Activated effector memory CD4-positive, alpha-beta T cell treated with Interleukin-2 at 50 U/mL for 16 hours (primary cell): ENCODE results near the gene PHF19.
A peak's percentile ranks its signal among the peaks of the same experiment; 100 is the strongest.

ENCODE experiments used
- DNase-seq: peaks from one replicate; pipeline ENCODE4 v3.0.0-alpha.2; 2020

Gene PHF19

DNA sequence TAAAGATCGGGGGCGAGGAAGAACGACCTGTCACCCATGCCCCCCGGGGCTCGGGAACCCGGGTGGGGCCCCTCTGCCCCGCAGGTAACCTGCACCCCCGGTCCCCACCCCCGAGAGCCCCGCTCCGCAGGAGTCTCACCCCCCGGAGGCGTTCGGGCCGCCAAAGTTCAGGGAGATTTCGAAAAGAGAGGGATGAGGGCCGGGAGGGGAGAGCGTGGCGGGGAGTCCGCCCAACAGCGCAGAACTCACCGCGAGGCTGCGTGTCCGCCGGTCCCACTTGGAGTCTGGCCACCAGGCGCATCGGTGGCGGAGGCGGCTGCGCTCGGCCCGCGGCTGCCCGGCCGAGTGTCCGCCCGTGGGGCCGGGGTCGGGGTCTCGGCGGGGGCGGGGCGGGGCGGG lies at the start of gene PHF19:
PHF19 (minus strand) TSS at position 347 of the 399 bp plus-strand sequence. CDS start 2,447 bp downstream, outside the sequence.
- DNase-seq = no peak

DNA sequence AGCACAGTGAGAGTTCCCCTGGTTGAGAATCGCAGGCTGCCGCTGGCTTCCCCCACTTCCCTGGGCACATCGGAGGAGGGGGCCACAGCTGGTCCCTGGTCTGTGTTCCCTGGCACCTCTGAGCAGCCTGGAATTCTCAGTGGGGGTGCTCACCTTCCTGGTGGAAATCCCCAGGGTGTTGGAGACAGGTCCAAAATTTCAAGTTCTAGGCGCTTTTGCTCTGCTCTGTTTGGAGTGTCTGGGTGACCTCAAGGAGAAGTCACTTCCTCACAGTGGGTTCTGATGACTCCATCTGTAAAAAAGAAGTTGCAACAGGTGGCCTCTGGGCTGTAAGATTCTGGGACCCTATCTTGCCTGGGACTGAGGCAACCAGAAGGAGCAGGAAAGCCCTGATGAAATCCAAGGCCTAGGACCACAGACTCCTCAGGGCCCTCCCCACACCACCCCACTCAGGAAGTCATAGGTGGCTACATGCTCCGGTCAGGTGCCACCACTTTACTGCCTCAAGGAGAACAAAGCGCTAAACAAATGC lies 49.5 kb upstream of the PHF19 start, which contains the start of gene TRAF1:
TRAF1 (minus strand) TSS at position 400 of the 532 bp plus-strand sequence. CDS start 721 bp downstream, outside the sequence.
- DNase-seq = no peak

DNA sequence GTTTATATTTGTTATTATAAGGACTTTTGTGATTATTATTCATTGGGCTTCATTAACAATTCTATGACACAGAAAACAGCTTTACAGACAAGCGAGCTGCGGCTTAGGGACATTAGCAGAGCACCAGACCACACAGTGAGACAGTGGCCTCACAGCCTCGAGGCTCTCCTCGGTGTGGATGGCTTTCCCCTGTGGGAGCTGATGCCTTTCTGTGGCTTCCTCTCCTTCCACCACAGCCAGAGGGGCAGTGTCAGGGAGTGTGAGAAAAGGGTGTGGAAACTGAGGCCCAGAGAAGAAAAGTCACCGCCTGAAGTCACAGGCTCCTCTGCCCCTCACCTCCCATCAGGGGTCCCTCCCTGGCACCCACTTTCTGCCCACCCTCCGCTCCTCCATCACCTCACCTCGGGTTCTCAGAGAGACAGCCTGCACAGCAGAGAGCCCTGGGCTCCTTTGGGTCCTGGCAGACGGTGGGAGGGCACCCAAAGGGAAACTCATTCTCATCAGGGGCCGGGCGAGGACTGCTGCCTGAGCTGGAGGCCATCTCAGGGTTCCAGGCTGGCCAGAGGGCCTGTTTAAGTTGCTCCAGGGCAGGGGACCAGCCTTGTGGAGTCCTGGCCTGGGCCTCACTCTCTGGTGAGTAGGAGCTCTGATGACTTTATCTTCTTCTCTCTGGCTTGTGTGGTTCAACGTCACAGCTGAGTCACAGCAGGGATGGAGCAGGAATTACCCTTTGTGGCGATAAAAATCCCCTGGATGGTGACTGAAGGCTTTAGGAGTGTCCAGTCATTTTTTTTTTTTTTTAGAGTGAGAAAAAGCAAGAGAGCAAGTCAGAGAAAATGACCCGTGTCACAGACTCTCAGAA lies 48.8 kb upstream of the PHF19 start:
- DNase-seq = peak; percentile 57

DNA sequence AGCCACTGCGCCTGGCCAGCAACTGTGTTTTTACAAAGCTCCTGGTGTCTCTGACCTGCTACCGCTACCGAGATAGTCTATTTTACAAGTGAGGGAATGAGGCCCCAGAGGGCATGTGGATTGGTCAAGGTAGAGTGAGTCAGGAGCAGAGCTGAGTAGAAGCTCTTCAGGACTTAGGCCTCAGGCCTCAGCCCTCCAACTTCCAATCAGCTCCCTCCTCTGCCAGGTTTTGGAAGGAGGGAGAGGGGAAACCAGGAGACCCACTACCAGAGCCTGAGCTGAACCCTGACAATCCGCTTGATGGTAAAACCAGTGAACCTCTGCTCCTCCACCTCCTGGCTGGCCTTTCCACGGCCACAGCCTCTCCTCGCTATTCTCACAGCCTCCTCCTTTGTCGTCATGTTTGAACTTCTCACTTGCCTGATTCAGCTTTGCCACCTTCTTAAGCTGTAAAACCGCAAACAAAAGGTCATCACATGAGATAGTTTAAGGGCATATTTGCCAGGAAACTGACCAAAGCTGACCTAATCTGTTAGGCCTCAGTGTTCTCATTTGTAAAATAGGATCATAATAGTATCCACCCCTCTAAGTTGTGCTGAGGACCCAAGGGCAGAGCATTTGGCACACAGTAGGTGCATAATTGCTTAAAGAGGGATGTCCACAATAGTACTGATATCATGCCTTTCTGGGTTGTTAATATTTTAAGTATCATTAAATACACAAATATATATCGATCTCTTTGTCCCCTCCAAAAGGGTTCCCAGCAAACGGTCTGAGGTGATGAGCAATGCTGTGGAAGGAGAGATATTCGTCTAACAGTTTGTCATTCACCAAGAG lies 47.9 kb upstream of the PHF19 start:
- no peak for DNase-seq

DNA sequence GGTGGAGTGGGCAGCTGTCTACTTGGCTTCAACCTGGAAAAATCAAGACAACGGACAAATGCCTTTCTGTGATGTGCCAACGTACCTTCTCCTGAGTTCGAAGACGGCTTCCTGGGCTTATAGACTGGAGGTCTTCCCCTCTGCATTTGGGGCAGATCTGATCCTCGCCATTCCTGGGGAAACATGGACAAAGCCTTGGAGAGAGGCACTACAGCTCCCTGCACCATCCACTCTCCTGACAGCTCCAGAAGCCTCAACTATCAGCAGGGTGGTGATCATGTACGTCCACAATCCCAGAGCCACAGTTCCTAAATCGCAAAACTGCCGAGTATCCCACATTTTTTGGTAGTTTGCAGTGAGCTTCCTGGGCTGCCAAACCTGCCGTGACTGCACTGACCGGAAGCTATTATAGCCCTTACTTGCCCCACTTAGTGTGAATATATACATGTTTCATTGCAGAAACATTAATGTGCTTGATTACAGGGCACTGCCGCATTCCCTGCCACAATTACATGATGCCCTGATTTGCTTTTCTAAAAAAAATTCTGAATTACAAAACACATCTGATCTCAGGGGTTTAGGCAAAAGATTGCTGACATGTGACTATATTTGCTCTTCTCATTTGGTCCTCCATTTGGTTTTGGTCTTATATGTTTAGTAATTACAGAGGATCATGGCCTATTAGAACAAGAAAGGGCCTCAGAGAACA lies 46.8 kb upstream of the PHF19 start:
- no peak for DNase-seq

DNA sequence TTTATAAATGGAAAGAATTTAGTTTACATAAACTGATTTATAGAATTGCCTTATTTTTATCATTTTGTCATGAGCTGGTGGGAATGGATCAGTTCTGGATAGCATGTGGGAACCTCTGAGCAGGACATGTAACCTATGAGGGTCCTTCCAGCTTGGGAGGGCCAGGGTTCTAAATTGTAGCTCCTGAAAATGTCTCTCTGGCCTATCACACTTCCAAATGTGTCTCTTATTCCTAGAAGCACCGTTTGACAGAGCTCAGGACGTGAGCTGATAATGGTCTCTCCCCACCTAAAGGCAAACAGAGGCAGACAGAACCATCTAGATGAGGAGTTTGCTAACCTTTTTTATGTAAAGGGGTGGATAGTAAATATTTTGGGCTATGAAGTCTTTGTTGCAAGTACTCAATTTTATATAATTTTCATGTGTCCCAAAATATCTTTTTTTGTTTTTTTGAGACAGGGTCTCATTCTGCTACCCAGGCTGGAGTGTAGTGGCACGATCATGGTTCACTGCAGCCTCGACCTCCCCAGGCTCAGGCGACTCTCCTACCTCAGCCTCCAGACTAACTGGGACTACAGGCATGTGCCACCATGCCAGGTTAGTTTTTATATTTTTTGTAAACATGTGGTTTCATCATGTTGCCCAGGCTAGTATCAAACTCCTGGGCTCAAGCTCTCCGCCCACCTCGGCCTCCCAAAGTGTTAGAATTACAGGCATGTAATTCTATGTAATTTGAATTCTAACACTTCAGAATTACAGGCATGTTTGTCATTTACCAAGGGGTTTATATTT lies 45.6 kb upstream of the PHF19 start:
- no peak for DNase-seq

DNA sequence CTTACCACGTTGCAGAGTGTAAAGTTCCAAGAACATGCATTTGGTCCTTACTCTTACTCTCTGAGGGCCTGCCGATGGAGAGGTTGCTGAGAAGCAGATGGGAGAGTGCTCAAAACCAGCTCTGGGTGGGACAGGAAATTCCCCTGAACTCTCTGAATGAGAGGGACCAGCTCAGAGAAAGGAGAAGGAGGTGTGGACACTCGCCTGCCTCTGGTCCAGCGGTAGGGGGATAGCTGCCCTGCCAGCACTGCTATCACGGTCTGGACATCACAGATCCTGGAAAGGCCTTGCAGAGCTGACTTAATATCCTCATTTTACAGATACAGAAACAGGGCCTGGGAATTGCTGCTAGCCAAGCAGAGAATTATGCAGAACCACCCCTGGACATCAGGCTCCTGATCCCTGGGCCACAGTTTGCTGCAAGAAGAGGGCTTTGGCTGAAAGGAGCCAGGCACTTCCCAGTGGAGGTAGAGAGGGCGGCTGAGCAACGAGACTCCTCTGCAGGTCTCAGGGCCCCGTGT lies 44.7 kb upstream of the PHF19 start:
- DNase-seq = no peak

DNA sequence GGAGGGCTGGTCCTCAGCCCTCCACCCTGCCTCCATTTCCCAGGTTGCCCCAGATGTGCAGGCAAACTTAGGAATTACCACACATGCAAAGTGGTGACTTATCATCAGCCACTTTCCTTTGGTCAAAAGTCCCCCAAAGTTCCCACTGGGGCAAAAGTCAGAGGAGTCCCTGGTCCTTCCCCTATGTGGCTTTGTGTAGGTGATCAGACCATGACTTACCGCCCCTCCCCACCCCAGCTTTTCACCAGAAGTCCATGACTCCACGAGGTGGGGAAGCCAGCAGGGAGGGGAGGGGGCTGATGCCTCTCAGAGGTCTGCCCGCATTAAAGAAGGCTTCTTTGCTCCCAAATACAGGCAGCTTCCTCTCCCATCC lies 43.8 kb upstream of the PHF19 start:
- DNase-seq = no peak

DNA sequence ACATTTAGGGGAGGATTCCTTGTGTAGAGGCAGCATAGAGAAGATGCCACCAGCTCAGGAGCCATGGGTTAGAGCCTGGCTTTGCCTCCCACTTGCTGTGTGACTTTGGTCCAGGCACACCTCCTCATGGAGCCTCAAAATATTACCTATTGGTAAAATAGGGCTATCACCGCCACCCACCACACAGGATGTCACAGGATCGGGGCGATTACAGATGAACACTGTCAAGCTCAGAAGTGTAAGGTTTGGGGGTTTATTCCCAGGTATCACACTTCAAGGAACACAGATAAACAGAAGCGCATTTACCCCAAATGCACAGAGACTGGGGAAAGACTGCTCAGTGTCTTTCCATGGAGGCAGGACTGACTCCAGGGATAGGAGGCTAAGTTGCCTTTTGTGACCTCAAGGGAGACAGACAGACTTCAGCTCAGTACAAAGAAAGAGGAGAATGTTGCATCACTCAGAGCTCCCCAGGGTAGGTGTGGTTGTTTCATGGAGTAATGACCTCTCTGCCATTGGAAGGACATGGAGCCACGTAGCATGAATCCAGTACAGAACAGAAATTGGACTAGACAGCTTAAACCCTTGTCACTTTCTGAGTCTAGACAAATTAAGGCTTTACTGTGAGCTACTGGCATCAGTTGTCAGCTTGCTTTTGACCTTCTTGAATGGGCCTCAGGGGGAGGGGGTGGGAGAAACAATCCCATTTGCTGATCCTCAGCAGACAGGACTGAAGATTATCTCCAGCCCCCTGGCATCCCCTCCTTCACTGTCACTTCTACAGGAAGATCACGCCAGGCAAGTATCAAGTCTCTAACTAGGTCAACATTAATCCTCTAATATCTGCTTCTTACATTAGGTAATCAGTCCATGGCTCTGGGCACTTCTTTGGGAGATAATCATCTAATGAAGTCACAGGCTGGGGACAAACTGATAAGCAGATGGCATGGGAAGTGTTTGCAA lies 43.1 kb upstream of the PHF19 start:
- DNase-seq = no peak

DNA sequence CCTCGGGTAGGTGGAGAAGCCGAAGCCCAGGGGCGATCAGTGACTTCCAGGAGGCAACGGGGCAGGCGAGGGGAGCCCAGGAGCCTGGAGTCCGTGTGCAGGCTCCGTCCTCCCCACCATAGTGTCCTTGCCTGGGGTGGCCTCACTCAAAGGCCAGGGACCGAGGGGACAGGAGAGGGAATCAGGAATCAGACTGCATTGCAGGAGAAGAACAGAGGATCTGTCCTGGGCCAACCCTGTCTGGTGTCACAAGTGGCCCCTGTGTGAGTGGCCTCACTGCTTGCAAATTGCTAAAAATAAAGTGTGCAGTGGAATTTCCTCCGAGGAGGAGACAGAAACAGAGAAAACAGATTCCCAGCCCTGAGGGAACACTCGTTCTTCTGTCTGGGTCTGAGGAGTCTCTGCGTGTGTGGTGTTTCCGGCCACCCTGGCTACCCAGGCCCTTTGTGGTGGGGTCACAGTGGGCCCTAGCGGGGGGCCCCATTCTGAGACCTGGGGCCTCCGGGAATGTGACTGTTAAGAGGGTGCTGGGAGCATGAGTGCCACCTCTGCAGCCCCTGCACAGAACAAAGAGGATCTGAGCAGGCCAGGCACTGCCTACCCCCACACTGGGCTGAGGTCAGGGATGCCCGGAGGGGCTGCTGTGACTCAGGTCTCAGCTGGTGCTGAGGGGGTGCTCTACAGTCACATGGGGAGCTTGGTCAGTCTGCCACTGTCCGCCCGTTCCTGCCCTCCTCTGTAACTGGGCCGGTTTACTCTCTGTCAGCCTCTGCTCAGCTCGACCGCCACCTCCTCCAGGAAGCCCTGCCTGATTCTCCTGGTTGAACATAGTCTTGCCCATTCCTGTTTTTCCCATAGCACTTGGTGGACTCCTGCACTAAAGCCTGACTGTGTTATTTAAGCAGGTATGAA lies 42.2 kb upstream of the PHF19 start:
- no peak for DNase-seq

DNA sequence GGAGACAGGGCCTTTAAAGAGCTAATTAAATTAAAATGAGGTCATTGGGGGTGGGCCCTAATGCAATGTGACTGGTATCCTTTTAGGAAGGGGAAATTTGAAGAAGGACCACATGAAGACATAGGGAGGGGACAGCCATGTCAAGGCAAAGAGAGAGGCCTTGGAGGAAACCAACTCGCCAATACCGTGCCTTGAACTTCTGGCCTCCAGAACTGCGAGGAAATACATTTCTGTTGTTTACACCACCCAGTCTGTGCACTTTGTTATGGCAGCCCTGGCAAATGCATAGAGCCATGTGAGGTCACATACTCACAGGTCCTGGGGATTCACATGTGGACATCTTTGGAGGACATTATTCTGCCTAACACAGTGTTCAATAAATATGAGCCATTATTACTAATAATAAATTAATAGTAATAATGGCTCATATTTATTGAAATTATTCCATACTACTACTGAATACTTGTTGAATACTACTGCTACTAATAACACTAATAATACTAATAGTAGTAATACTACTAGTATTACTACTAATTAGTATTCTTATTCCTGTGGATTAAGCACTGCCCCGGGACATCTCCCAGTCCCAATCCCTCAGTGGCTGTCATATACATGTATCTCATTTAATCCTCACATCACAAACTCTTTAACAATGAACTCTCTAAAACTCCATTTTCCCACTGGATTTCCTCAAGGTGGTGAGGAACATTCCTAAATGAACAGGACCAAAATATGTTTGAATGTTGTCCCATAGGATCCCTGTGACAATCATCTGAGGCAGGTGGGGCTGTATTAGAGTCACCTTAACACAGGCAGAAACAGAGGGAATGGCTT lies 41.2 kb upstream of the PHF19 start:
- no peak for DNase-seq

DNA sequence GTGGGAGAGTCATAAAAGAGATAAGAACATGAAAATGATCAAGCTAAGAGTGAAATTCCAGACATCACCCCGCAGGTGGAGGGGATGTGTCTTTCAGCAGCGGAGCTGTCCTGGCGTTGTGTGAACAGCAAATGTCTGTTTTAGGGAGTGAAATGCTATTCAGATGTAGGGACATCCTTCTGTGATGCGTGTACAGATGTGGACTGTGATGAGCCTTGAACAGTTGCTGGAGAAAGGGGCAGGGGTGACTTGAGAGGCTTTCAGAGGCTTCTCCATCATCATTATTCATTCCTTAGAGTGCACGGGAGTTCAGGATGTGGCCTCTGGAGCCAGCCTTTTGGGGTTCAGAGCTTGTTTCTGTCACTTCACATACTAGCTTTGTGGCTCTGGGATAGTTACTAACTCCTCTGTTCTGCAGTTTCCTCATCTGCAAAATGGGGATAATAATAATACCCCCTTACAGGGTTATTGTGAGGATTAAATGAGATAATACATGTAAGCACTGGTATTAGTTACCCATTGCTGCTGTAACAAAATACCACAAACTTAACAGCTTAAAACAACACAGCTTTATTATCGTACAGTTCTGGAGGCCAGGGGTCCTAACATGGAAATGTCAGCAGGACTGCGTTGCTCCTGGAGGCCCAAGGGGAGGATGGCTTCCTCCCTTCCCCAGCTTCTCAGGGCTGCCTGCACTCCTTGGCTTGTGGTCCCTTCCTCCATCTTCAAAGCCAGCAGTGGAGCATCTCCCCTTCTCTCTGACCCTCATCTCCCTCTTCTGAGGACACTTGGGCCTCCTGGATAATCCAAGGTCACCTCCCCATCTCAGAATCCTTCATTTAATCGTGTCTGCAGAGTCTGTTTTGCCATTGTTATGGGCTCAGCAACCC lies 40.2 kb upstream of the PHF19 start:
- DNase-seq = no peak

DNA sequence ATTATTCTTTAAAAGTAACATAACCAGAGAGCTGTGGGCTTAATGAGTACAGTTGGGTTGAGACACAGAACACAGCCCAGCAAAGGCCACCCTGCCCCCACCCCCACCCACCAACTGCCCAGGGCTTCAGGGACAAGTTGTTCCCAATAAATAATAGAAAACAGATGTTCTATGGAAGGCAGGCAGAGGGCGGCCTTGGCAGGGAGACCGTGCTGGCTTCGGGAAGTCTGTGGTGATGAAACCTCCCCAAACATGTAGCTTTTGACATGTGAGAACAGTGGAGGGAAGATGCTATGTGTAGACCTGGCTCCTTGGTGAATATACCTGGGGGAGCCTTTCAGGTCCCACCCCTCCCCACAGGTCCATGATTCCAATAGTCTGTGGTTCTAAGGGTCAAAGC lies 39.6 kb upstream of the PHF19 start:
- no peak for DNase-seq

DNA sequence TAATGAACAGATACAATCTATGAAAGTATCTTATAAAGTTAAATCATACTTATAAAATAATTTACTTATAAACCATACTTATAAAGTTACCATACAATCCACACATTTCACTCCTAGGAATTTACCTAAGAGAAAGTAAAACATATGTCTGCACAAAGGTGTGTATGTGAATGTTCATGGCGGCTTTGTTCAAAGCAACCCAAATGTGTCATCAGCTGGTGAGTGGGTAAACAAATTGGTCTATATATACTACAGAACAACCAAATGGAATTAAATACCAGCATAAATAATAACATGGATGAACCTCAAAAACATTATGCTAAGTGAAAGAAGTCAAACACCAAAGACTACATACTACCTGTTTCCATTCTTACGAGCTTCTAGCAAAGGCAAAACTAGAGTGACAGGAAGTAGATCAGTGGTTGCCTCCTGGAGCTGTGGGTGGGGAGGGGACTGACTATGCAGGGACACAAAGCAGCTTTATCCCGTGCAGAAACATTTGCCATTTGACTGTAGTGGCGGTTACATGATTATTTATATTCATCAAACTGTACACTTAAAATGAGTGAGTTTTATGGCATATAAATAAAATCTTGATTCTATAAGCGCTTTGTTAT lies 39.0 kb upstream of the PHF19 start:
- no peak for DNase-seq

DNA sequence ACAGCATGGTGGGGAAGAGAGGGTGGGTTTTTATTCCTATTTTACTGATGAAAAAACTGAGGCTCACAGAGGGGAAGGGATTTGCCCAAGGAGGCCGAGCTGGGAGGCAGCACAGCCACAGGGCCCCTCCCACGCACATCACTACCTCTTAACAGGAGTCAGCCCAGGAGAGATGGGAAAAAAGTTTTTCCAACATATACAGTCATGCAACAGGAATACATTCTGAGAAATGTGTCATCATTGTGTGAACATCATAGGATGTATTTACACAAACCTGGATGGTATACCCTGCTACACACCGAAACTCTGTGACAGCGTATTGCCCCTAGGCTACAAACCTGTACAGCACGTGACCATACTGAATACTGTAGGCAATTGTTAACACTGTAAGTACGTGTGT lies 38.0 kb upstream of the PHF19 start:
- no peak for DNase-seq

DNA sequence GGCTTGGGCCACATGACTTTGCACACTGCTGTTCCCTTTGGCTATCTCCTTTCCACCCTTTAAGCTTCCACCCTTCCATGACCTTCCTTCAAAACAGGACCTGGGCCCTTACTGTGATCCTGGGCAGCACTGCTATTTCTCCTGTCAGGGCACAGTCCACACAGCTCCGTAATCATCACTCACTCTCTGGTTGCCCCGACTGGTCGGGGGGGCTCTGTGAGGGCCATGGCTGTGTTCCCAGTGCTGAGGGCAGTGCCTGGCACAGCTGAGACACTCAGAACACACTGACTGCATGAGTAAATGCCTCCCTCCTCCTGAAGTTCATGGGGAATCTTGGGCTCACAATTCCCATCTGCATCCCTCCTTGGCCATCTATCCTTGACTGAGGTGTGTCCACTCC lies 37.4 kb upstream of the PHF19 start:
- DNase-seq = no peak

DNA sequence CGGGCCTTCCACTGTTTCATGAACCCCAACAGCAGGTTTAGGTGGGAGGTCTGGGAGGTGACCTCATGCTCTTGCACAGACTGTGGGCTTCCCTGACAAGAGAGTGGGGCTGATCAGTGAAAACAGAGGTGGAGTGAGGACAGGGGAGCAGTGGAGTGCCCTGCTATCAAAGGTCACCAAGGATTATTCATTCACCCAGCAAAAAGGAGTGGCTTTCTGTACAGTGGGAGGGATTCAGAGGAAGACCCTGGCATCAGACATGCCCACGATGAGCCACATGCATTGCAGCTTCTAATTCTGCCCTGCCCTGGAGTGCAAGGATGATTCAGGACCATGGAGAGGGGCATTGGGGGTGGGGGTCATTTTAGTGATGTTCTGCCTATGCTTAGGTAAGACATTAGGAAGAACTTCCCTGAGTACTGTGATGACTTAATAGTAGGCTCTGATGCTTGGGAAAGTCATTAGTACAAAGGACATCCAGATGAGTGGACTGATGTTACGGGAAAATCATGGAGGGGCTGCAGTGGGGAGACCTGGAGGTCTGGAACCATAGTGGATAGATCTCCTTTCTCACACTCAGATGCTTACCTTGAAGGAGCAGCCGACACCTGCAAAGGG lies 36.8 kb upstream of the PHF19 start:
- no peak for DNase-seq
